Measurements from ENCODE around the gene RHCE.
A peak's percentile ranks its signal among the peaks of the same experiment; 100 is the strongest.
"Not testable (repeated sequence)": the region's sequence is repeated elsewhere in the genome, so short reads cannot be mapped to it uniquely, and the experiment has no call there.

RHCE gene

DNA sequence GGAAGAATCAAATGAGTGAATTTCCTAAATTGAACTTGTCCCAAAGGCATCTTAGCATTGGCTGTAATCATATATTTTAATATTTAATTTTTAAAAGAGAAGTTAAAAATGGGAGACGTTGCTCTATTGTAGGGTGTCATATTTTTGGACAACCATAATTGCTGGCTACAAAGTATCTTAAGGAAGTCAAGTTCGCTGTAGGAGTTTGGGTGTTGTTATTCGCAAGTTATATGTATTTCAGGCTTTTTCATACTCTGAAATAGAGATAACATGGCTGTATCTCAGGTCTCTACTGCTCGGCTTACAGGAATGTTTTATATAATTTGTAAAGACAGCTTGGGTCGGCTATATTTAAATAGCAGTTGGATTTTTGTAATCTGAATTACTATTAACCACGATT lies 81.6 kb downstream of the RHCE start:
- no peak for DNase-seq

DNA sequence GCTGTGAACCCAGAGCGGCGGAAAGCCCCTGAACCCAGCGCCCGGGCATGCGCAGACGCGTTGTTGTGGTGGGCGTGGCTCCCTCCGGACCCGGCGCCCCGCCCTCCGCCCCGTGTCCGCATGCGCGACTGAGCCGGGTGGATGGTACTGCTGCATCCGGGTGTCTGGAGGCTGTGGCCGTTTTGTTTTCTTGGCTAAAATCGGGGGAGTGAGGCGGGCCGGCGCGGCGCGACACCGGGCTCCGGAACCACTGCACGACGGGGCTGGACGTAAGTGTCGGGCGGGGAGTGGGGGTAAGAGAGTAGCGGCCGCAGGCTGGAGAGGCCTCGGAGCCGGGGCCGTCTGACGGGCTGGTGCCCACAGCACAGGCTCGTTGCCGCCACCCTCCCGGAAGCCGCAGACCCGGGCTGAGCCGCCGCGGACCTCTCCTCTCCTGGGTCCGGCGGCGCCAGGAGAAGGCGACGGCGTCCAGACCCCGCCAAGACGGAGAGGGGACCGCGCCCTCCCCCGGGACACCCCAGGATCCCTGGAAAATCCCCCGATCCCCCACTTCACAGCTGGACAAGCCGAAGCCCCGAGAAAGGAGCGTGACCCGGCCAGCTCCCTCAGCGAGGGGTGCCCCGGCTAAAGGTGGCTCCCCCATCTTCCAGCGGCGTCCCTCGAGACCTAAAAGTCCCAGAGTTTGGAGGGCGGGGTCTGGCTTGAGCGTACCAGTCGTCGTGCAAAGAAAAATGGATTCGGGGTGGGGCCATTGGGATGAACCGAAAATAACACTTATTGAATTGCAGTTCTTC lies 82.2 kb downstream of the RHCE start, which contains the start of gene TMEM50A:
TSS of gene TMEM50A (plus strand) at position 147 of the 794 bp plus-strand sequence. CDS start 2,153 bp downstream, outside the sequence.
- peak; percentile 71 for DNase-seq

DNA sequence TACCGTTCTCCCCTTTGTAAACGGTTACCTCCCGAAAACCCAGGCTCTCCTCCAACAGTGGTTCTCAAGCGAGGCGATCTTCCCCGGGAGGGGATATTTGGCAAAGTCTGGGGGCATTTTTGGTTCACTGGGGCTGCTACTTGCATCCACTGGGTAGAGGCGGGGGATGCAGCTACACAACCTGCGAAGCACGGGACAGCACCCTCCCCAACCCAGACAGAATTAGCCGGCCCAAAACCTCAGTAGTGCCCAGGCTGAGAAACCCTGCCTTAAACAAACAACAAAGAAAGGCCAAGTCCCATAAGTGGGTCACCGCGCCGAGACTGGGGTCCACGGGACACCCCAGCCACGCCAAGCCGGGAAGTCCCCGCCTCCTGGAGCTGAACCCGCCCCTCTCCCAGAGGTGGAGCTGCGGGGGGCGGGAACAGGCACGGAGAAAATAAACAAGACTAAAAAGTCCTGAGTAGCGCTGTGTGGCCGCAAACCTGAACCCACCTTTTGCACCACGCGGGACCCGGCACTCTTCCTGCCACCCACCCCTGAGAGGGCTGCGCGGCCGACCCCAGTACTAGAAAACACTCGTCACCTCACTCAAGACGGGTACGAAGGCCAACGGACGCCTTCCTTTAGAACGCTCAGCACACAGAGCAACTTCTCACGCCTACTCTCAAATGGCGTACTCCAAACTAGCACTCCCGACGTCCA lies 83.0 kb downstream of the RHCE start:
- DNase-seq = not testable (repeated sequence)

DNA sequence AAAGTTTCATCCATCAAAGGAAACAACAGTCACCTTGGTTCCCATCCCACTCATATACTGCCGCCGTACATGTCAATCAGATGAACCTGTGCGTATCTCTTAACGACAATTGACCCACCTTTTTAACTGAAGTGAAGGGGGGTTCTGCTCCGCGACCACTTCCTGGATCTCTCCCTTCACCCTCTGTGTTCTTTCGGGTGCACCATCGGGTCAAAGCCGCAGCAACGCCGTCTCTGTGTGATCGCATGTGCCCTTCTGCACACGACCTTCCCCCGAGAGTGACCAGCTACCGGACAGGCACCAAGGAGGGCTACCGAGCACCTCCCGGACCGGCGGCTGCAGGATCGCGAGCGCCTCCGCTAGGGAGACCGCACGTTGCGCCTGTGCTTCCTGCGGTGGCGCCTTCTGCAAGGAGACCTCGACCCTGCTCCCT lies 83.7 kb downstream of the RHCE start:
- not testable (repeated sequence) for DNase-seq

DNA sequence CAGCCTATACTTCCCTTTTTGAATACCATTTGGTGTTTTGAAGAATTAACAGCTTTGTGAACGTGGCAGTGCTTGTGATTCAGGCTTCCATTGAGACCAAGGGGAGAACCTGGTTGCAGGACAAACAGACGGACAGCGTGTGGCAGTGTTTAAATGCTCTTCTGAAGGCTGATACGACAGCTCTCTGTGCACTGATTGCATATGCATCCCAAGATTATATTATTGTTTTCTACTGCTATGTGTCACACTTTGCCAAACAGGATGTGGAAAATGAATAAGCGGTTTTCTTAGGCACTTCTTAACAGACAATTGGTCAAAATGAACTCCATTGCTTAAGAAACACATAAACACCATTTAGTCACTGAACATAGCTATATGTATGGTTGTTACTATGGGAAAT lies 90.7 kb downstream of the RHCE start:
- not testable (repeated sequence) for DNase-seq

DNA sequence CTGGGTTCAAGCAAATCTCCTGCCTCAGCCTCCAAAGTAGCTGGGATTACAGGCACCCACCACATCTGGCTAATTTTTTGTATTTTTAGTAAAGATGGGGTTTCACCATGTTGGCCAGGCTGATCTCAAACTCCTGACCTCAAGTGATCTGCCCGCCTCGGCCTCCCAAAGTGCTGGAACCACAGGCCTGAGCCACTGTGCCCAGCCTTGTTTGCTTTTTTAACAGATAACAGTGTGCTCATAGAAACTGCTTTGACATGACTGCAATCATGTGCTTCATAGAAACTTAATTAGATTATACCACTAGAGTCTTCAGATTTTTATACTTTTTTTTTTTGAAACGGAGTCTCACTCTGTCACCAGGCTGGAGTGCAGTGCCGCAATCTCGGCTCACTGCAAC lies 91.3 kb downstream of the RHCE start:
- not testable (repeated sequence) for DNase-seq

DNA sequence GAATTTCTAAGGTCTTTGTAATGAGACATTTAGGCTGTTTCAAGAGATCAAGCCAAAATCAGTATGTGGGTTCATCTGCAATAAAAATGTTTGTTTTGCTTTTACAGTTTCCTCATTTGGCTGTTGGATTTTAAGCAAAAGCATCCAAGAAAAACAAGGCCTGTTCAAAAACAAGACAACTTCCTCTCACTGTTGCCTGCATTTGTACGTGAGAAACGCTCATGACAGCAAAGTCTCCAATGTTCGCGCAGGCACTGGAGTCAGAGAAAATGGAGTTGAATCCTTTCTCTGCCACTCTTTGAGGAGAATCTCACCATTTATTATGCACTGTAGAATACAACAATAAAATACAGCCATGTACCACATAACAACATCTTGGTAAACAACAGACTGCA lies 91.8 kb downstream of the RHCE start:
- DNase-seq = not testable (repeated sequence)

DNA sequence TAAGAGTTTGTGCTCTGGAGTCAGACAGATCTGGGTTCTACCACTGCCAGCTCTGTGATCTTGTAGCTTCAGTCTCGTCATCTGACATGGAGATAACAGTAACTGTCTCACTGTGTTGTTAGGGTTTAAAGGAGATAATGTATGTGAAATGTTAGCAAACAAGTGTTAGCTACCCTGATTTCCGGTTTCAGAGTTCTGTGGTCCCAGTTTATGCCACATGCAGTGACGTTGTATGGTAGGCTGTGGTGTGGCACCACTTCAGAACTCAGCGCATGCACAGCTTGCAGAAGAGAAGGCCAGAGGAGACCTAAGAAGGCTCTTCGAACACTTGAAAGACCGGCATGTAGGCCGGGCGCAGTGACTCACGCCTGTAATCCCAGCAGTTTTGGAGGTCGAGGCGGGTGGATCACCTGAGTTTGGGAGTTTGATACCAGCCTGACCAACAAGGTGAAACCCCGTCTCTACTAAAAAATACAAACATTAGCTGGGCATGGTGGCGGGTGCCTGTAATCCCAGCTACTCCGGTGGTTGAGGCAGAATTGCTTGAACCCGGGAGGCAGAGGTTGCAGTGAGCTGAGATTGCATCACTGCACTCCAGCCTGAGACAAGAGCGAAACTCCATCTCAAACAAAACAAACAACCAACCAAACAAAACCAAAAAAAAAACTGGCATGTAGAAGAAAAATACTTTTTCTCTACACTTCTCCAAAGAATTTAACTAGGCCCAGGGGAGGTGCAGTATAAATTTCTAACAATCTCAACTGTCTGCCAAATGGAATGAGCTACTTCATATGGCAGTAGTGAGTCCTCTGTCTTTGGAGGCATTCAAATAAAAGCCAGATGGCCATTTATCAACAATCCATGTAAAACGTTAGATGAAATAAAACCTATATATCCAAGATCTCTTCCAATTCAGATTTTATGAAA lies 92.5 kb downstream of the RHCE start:
- DNase-seq = not testable (repeated sequence)

DNA sequence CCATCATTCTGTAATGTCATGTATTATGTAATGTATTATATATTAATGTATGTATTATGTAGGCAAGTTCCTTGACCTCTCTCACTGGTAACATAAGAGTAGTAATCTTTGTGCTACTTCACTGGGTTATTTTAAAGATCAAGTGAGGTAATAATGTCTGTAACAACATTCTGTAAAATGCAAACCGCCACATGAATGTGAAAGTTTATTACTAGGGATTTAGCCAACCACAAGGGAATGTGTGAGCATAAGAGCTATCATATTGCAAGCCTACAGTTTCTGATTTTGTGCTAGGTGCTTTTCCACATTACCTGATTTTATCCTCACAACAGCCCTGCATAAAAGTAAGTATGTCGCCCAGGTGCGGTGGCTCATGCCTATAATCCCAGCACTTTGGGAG lies 96.2 kb downstream of the RHCE start:
- not testable (repeated sequence) for DNase-seq

DNA sequence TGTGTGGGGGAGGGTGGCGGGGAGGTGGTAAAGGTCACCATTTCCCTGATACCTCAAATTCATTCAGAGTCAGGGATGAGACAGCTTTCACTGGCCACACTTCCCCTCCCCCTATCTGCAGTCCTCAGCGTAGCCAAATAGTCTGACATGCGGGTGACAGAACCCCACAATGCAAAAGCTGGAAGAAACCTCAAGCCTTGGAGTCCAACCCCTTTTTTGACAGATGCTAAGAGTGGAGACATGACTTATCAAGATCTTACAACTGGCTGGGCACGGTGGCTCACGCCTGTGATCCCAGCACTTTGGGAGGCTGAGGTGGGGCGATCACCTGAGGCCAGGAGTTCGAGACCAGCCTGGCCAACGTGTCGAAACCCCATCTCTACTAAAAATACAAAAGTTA lies 98.5 kb downstream of the RHCE start:
- DNase-seq = not testable (repeated sequence)

DNA sequence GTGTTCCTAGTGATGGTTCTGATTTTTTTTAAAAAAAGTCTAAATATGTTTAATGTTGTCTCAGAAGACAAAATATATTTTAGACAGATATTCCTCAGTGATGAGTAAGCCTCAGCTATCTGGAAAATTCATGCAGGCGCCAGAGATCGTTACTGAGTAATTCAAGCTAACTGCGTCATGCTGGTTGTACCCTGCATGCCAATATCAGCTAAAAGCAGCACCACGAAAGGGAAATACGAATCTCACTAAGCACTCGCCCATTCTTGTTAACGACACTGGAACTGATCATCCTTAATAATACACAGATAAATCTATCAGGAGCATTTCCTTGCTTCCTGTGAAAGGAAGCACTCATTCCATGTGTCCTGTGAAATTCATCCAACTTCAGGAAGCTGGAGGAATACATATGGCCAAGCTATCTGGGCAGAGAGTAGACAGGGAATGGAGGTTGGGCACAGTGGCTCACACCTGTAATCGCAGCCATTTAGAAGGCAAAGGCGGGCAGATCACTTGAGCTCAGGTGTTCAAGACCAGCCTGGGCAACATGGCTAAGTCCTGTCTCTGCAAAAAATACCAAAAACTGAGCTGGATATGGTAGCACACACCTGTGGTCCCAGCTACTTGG lies 100.2 kb downstream of the RHCE start:
- DNase-seq = not testable (repeated sequence)

DNA sequence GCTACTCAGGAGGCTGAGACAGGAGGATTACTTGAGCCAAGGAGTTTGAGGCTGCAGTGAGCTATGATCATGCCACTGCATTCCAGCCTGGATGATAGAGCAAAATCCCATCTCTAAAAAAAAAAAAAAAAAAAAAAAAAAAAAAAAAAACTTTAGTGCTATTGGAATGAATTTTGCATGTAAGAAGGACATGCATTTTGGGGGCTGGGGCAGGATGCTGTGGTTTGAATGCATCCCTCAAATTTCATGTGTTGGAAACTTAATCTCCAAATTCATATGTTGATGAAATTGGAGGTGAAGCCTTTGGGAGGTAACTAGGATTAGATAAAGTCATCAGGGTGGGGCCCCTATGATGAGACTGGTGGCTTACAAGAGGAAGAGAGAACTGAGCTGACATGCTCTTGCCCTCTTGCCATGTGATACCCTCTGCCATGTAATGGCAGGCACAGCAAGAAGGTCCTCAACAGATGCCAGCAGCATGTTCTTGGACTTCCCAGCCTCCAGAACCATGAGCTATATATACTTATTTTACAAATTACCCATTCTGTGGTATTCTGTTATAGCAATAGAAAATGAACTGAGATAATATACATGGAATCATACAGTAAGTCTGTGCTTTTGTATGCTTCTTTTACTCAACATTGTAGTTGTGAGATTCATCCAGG lies 107.7 kb downstream of the RHCE start:
- not testable (repeated sequence) for DNase-seq
